Muscle of arm (tissue), 12 donors: ENCODE results near the gene HINT2. TPM values are rescaled to one million over a fixed set of nuclear protein-coding genes. Genes with fewer than 3 reads are reported as not detected.
A peak's percentile ranks its signal among the peaks of the same experiment; 100 is the strongest.

Experiments
- DNase-seq: peaks from one replicate; pipeline ENCODE4 v3.0.0-alpha.2; 2013
- polyA plus RNA-seq, 12 donors: library from polyadenylated mRNA; unstranded; fragments of 120-200 nt; gene quantifications; one replicate each; pipeline ENCODE4 v1.2.1, GENCODE V29; 2013; ENCODE audit not compliant: insufficient read length in 12 of 12

HINT2 gene
- polyA plus RNA-seq, 12 donors = 25.7 to 40.7 (median 29.3) TPM; not detected in 1

GRCh38 chr9:35813434-35814105, 1.3 kb downstream of the HINT2 start:
- no peak for DNase-seq

- peak; percentile 94 for DNase-seq
These were observed 2.7 kb downstream of the HINT2 start, which contains the start of gene SPAG8 for GRCh38 chr9:35812025-35812602. TSS of gene SPAG8 (minus strand) at chr9:35812262. CDS start at chr9:35812147, 115 bp downstream.

- peak; percentile 38 for DNase-seq
These were observed 3.3 kb downstream of the HINT2 start for GRCh38 chr9:35811381-35812024.

- DNase-seq = no peak
These were observed 4.7 kb downstream of the HINT2 start for GRCh38 chr9:35810122-35810521.

GRCh38 chr9:35808433-35808832, 6.4 kb downstream of the HINT2 start:
- DNase-seq = no peak

GRCh38 chr9:35806101-35806500, 8.7 kb downstream of the HINT2 start:
- no peak for DNase-seq

- DNase-seq = no peak
These were observed 13.3 kb downstream of the HINT2 start for GRCh38 chr9:35801328-35802128.

- DNase-seq = no peak
These were observed 14.3 kb downstream of the HINT2 start for GRCh38 chr9:35800530-35800929.

GRCh38 chr9:35798658-35799374, 16.0 kb downstream of the HINT2 start:
- no peak for DNase-seq

- DNase-seq = no peak
These were observed 17.3 kb downstream of the HINT2 start for GRCh38 chr9:35797311-35798109.

- no peak for DNase-seq
These were observed 19.1 kb downstream of the HINT2 start for GRCh38 chr9:35795695-35796094.

- DNase-seq = no peak
These were observed 21.4 kb downstream of the HINT2 start for GRCh38 chr9:35793461-35793860.

GRCh38 chr9:35792826-35793225, 22.0 kb downstream of the HINT2 start:
- DNase-seq = no peak

GRCh38 chr9:35792024-35792813, 22.6 kb downstream of the HINT2 start:
- DNase-seq = no peak

GRCh38 chr9:35791297-35791921, 23.4 kb downstream of the HINT2 start, which contains the start of gene NPR2:
TSS of gene NPR2 (plus strand) at chr9:35791591. CDS start at chr9:35792409, 818 bp downstream.
- DNase-seq = no peak

GRCh38 chr9:35790385-35791296, 24.2 kb downstream of the HINT2 start:
- DNase-seq = peak; percentile 88

- no peak for DNase-seq
These were observed 24.8 kb downstream of the HINT2 start for GRCh38 chr9:35790025-35790384.

GRCh38 chr9:35789541-35789940, 25.3 kb downstream of the HINT2 start:
- DNase-seq = no peak
